ENCODE data around the gene PEAR1. TPM values are rescaled to one million over a fixed set of nuclear protein-coding genes. Genes with fewer than 3 reads are reported as not detected.

PEAR1 gene
- total RNA-seq, 4 donors from 2014 or later: 4.9 to 17.3 (median 7.0) TPM

- Histone ChIP-seq H3K4me1 (no peaks in the 10 kb centered on the region), H3K27ac (no peak overlapping the region), H3K27me3 (no peaks in the 10 kb centered on the region), H3K9me3 (no peaks in the 10 kb centered on the region), H3K36me3 (no peaks in the 10 kb centered on the region), H3K4me3 (no peak overlapping the region)
- no peak for DNase-seq
- TF ChIP-seq CTCF (IDR thresholded peaks at IDR 0.05) (no peak), POLR2A (IDR thresholded peaks at IDR 0.05) (no peak)
These were observed 13.6 kb upstream of the PEAR1 start for GRCh38 chr1:156879876-156880275.

- no peaks in the 10 kb centered on the region for H3K4me1 ChIP-seq
- H3K27me3 ChIP-seq: no peaks in the 10 kb centered on the region
- no peak for DNase-seq
- no peak overlapping the region for H3K27ac ChIP-seq
- H3K4me3 ChIP-seq: no peak overlapping the region
- TF ChIP-seq CTCF (IDR thresholded peaks at IDR 0.05): no peak
- TF ChIP-seq POLR2A (IDR thresholded peaks at IDR 0.05): no peak
- no peaks in the 10 kb centered on the region for H3K9me3 ChIP-seq
- H3K36me3 ChIP-seq: no peaks in the 10 kb centered on the region
These were observed 13.0 kb upstream of the PEAR1 start for GRCh38 chr1:156880473-156880872.

- Histone ChIP-seq H3K9me3 (no peaks in the 10 kb centered on the region), H3K4me3 (no peak overlapping the region), H3K27ac (no peak overlapping the region), H3K27me3 (no peaks in the 10 kb centered on the region), H3K36me3 (no peaks in the 10 kb centered on the region), H3K4me1 (no peaks in the 10 kb centered on the region)
- TF ChIP-seq POLR2A (IDR thresholded peaks at IDR 0.05): no peak
- TF ChIP-seq CTCF (IDR thresholded peaks at IDR 0.05): no peak
- DNase-seq: no peak
These were observed 12.4 kb upstream of the PEAR1 start for GRCh38 chr1:156881101-156881500.

GRCh38 chr1:156881663-156882062, 11.9 kb upstream of the PEAR1 start:
- TF ChIP-seq CTCF (IDR thresholded peaks at IDR 0.05) (no peak), POLR2A (IDR thresholded peaks at IDR 0.05) (no peak)
- Histone ChIP-seq H3K36me3 (no peaks in the 10 kb centered on the region), H3K4me1 (no peaks in the 10 kb centered on the region), H3K9me3 (no peaks in the 10 kb centered on the region), H3K27ac (no peak overlapping the region), H3K4me3 (no peak overlapping the region), H3K27me3 (no peaks in the 10 kb centered on the region)
- DNase-seq: no peak

GRCh38 chr1:156882543-156882942, 11.0 kb upstream of the PEAR1 start:
- no peak for DNase-seq
- Histone ChIP-seq H3K9me3 (no peaks in the 10 kb centered on the region), H3K4me1 (no peaks in the 10 kb centered on the region), H3K4me3 (no peak overlapping the region), H3K27ac (no peak overlapping the region), H3K36me3 (no peaks in the 10 kb centered on the region), H3K27me3 (no peaks in the 10 kb centered on the region)
- TF ChIP-seq CTCF (IDR thresholded peaks at IDR 0.05): no peak
- no peak for TF ChIP-seq POLR2A (IDR thresholded peaks at IDR 0.05)

GRCh38 chr1:156883919-156884318, 9.6 kb upstream of the PEAR1 start:
- no peaks in the 10 kb centered on the region for H3K36me3 ChIP-seq
- H3K27me3 ChIP-seq: no peaks in the 10 kb centered on the region
- H3K4me3 ChIP-seq: no peak overlapping the region
- H3K4me1 ChIP-seq: no peaks in the 10 kb centered on the region
- no peaks in the 10 kb centered on the region for H3K9me3 ChIP-seq
- TF ChIP-seq POLR2A (IDR thresholded peaks at IDR 0.05) (no peak), CTCF (IDR thresholded peaks at IDR 0.05) (no peak)
- no peak overlapping the region for H3K27ac ChIP-seq
- no peak for DNase-seq

All from Peyer's patch (tissue), 4 donors.